HG03108 (cell line): ENCODE measurements around the gene DDX39B.
"Not testable (repeated sequence)": the region's sequence is repeated elsewhere in the genome, so short reads cannot be mapped to it uniquely, and the experiment has no call there.

Experiments used
- ATAC-seq: cut with Tn5 transposase; IDR thresholded peaks from one replicate; pipeline ENCODE4 v1.9.1; 2021; ENCODE audit warnings: moderate library complexity; ENCODE audit not compliant: unreplicated experiment

DDX39B gene

GRCh38 chr6:31541658-31542521, at the start of gene DDX39B:
Gene DDX39B, minus strand, starts transcription at chr6:31542003. Its CDS starts 1,471 bp downstream, at chr6:31540532.
- ATAC-seq, result peak; percentile 41

- not testable (repeated sequence) for ATAC-seq
Observed at GRCh38 chr6:31590691-31591090, 48.9 kb upstream of the DDX39B start.

GRCh38 chr6:31588871-31589650, 47.3 kb upstream of the DDX39B start:
- no peak for ATAC-seq

GRCh38 chr6:31587791-31588777, 46.3 kb upstream of the DDX39B start:
- no peak for ATAC-seq

- ATAC-seq, result no peak
Observed at GRCh38 chr6:31586599-31587281, 44.9 kb upstream of the DDX39B start.

GRCh38 chr6:31586008-31586407, 44.2 kb upstream of the DDX39B start, which contains the start of gene LST1:
Gene LST1, plus strand, starts transcription at chr6:31586277. Its CDS starts 1,023 bp downstream, at chr6:31587300.
- no peak for ATAC-seq

GRCh38 chr6:31585491-31585890, 43.7 kb upstream of the DDX39B start:
- ATAC-seq, result no peak

- no peak for ATAC-seq
Observed at GRCh38 chr6:31582230-31582643, 40.4 kb upstream of the DDX39B start, which contains the start of gene LTB. Gene LTB, minus strand, starts transcription at chr6:31582424. Its CDS starts 7 bp downstream, at chr6:31582417.

- ATAC-seq, result no peak
Observed at GRCh38 chr6:31581434-31582229, 39.8 kb upstream of the DDX39B start.

GRCh38 chr6:31580807-31581433, 39.1 kb upstream of the DDX39B start:
- peak; percentile 44 for ATAC-seq

GRCh38 chr6:31580438-31580740, 38.6 kb upstream of the DDX39B start:
- ATAC-seq, result no peak

- ATAC-seq, result no peak
Observed at GRCh38 chr6:31579546-31580437, 38.0 kb upstream of the DDX39B start.

- no peak for ATAC-seq
Observed at GRCh38 chr6:31579119-31579505, 37.3 kb upstream of the DDX39B start.

- ATAC-seq, result no peak
Observed at GRCh38 chr6:31578184-31579118, 36.6 kb upstream of the DDX39B start.

- ATAC-seq, result no peak
Observed at GRCh38 chr6:31577579-31577966, 35.8 kb upstream of the DDX39B start.

GRCh38 chr6:31576897-31577578, 35.2 kb upstream of the DDX39B start:
- ATAC-seq, result no peak
